Stimulated activated naive CD8-positive, alpha-beta T cell treated with anti-CD3 and anti-CD28 coated beads, Interleukin-15, amount 100 ng/mL, for 72 hours (primary cell): Measurements from ENCODE around the gene ZNF665.
"Not testable (repeated sequence)": the region's sequence is repeated elsewhere in the genome, so short reads cannot be mapped to it uniquely, and the experiment has no call there.

Experiments used
- ATAC-seq: fragments of 150-1000 bp; cut with Tn5 transposase; 2 replicates; pipeline ENCODE4 v1.10.0; 2021; ENCODE audit warnings: mild to moderate bottlenecking, moderate library complexity
- DNase-seq, 2 donors: peaks; one replicate each; pipeline ENCODE4 v3.0.0; 2021 to 2022
- H3K27ac Mint-ChIP-seq, 2 donors: one replicate each; pipeline ENCODE4 v1.8.0; 2022; ENCODE audit warnings: mild to moderate bottlenecking in 2 of 2, mixed read lengths in 2 of 2, moderate library complexity in 2 of 2
- H3K27me3 Mint-ChIP-seq: one replicate; pipeline ENCODE4 v1.8.0; 2022; ENCODE audit warnings: mixed read lengths
- H3K4me1 Mint-ChIP-seq: one replicate; pipeline ENCODE4 v1.8.0; 2022; ENCODE audit warnings: mild to moderate bottlenecking, mixed read lengths
- H3K4me3 Mint-ChIP-seq, 2 donors: one replicate each; pipeline ENCODE4 v1.8.0; 2022; ENCODE audit warnings: mild to moderate bottlenecking in 2 of 2, mixed read lengths in 2 of 2, moderate library complexity in 1 of 2
- H3K9me3 Mint-ChIP-seq, 2 donors: one replicate each; pipeline ENCODE4 v1.8.0; 2022; ENCODE audit warnings: mixed read lengths in 2 of 2

ZNF665 gene

DNA sequence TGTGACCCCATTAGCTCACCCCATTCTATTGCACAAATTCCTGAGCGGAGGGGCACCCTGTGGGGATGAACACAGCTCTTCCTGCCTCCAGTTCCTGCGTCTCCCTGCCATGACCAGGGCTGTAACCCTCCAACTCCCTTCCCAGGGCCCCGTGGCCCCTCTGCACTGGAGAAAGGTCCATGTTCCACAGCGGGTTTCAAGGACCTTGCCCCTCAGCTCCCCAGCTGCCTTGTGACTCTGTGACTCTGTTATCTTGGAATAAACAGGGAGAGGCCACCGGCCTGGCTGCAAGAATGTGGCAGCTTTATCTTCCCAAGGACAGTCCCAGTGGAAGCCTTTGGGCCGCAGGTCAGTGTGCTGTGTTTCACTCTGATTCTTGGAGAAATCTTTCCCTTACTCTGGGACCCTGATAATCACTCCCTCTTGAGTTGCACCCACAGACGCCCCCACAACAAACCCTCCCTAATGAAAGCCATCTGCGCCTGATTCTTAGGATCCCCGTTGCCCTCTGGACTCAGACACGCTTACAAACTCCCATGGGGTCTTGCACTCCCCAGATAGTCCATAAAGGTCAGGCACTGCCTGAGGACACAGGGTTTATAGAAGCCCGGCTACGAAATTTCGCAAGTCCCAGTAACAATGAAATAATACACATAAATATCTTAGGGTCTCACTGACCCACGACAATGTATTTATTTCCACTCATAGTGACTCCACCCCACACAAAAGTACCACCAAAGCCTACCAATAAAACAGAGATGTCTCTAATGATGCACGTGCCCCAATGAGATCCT, 66.2 kb downstream of the ZNF665 start:
- Mint-ChIP-seq H3K9me3 (peaks cover 27 to 66% of the 10 kb centered on the region in 2 donors), H3K27me3 (peaks cover 17% of the 10 kb centered on the region)
- not testable (repeated sequence) for H3K27ac Mint-ChIP-seq, ATAC-seq, H3K4me1 Mint-ChIP-seq, DNase-seq, H3K4me3 Mint-ChIP-seq

DNA sequence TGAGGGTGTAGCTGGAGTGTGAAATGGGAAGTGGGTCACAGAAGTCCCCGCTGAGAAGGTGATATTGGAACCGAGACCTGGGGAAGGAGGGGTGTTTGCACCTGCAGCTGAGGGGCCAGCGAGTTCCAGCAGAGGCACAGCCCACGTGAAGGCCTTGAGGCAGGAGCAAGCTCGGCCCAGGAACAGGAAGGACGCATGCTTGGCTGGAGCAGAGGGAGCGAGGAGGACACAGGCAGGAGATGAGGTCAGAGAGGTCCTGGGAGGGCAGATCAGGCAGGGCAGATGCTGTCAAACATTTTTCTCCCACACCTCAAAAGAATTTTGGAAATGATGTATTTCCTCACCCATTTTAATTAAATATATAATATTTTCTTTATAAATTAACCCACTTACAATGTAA, 69.8 kb downstream of the ZNF665 start:
- H3K4me3 Mint-ChIP-seq = no peak overlapping the region
- H3K27ac Mint-ChIP-seq = no peak overlapping the region
- H3K9me3 Mint-ChIP-seq = peaks cover 22 to 62% of the 10 kb centered on the region in 2 donors
- DNase-seq = no peak
- peaks cover 8% of the 10 kb centered on the region for H3K27me3 Mint-ChIP-seq
- ATAC-seq = no peak
- H3K4me1 Mint-ChIP-seq = no peaks in the 10 kb centered on the region
